ENCODE data around the gene FLOT2. TPM values are rescaled to one million over a fixed set of nuclear protein-coding genes. Genes with fewer than 3 reads are reported as not detected.

FLOT2 gene
- total and polyA plus RNA-seq, 10 of the 15 experiments (the other 5 are each of a cell fraction or from before 2014, with no cell fraction given) = 56.8 to 302 (median 149) TPM

DNA sequence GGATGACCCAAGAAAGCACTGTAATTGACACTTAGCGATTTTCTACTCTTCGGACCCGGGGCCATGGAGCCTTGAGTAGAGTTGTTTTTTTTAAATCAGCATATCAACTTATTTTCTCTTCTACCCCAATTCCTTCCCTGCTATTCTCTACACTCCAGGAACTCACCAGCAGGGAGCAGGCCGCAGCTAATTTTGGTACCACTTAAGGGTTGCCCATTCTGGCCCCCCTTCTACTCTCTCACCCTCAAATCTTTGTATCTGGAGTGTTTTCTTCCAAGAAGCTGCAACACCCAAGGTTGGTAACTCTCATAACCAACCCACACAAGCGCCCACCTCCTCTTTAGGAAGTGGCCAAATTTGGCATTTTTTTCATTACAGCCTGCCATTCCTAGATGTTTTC, 48.3 kb downstream of the FLOT2 start:
- SMC1A ChIA-PET (ENCODE audit: uncharacterized antibody, unreplicated experiment) = interaction anchor here (0.9 to 2.9 kb wide), 12 partner anchors 22 to 104 kb away, joined by 3 to 12 read pairs (median 4); no protein-coding TSS in a partner anchor
- CTCF ChIA-PET = interaction anchor here (0.5 to 3.7 kb wide), 31 partner anchors 9 to 123 kb away, joined by 3 to 57 read pairs (median 5); partner anchors contain the start of genes DHRS13, FLOT2, PHF12 and TLCD1
- RAD21 ChIA-PET (ENCODE audit: unreplicated experiment) = interaction anchor here (0.9 to 3.3 kb wide), 11 partner anchors 14 to 122 kb away, joined by 3 to 16 read pairs (median 4); partner anchors contain the start of genes FLOT2, PHF12 and TLCD1
- intact Hi-C loops (cut with micrococcal nuclease; ENCODE audit: unreplicated experiment) = no loop called here
- no peak overlapping the region for H2AFZ ChIP-seq (ENCODE audit: control insufficient read depth, low read depth, low read length)
- H3K9ac ChIP-seq (ENCODE audit: control insufficient read depth, insufficient read depth, low read length) = no peak overlapping the region
- H3K27me3 ChIP-seq (replicated peaks in 1 of 2; ENCODE audit: control insufficient read depth in 2 of 2, insufficient read depth in 2 of 2, low read length in 1 of 2) = no peaks in the 10 kb centered on the region
- H4K20me1 ChIP-seq (ENCODE audit: control insufficient read depth, insufficient read depth) = no peaks in the 10 kb centered on the region
- TF ChIP-seq SMAD1 (IDR thresholded peaks at IDR 0.05; ENCODE audit: low read depth, partially characterized antibody) (no peak), SMC3 (IDR thresholded peaks at IDR 0.05; ENCODE audit: borderline replicate concordance, low read length) (peak; percentile 44; the same call in 1 of the 2 replicates), TBL1XR1 (IDR thresholded peaks at IDR 0.05; ENCODE audit: low read depth, low read length) (no peak), STAT3 (IDR thresholded peaks at IDR 0.05; ENCODE audit: low read depth, low read length) (no peak), RAD21 (IDR thresholded peaks at IDR 0.05; ENCODE audit: insufficient read depth, low read depth, low read length) (peak; percentile 53)
- TF ChIP-seq, protein P1, sequence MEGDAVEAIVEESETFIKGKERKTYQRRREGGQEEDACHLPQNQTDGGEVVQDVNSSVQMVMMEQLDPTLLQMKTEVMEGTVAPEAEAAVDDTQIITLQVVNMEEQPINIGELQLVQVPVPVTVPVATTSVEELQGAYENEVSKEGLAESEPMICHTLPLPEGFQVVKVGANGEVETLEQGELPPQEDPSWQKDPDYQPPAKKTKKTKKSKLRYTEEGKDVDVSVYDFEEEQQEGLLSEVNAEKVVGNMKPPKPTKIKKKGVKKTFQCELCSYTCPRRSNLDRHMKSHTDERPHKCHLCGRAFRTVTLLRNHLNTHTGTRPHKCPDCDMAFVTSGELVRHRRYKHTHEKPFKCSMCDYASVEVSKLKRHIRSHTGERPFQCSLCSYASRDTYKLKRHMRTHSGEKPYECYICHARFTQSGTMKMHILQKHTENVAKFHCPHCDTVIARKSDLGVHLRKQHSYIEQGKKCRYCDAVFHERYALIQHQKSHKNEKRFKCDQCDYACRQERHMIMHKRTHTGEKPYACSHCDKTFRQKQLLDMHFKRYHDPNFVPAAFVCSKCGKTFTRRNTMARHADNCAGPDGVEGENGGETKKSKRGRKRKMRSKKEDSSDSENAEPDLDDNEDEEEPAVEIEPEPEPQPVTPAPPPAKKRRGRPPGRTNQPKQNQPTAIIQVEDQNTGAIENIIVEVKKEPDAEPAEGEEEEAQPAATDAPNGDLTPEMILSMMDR (IDR thresholded peaks at IDR 0.05 in 2 of 3, conservative IDR thresholded peaks at IDR 0.05 in 1 of 3; ENCODE audit: control insufficient read depth in 2 of 3, extremely low read depth in 1 of 3, insufficient read depth in 1 of 3, low read depth in 3 of 3, low read length in 3 of 3) = peak; percentile 7 to 57 (median 19); a peak in 3 of 6 replicates
- no TSS peak for BruUV-seq (replicated peaks)
- no peak overlapping the region for H3K4me2 ChIP-seq (ENCODE audit: control insufficient read depth, insufficient read depth)
- DNase-seq (ENCODE audit: low read depth, low spot score) = no peak
- H3K36me3 ChIP-seq (ENCODE audit: control insufficient read depth in 2 of 2, insufficient read depth in 2 of 2, low read length in 1 of 2) = no peaks in the 10 kb centered on the region
- H3K9me3 ChIP-seq (replicated peaks; ENCODE audit: control insufficient read depth, insufficient read depth, low read length) = no peaks in the 10 kb centered on the region
- H3K79me2 ChIP-seq (ENCODE audit: control insufficient read depth, insufficient read depth, low read length) = peaks cover under 1% of the 10 kb centered on the region
- peaks cover 3% of the 10 kb centered on the region for H3K4me1 ChIP-seq (ENCODE audit: control insufficient read depth, insufficient read depth, low read length)
- in situ Hi-C loops (cut with MboI) = no loop called here
- H3K4me3 ChIP-seq = no peak overlapping the region
- no peak overlapping the region for H3K27ac ChIP-seq (ENCODE audit: control insufficient read depth, insufficient read depth)
- FAIRE-seq = no peak
- peak; percentile 91 for ATAC-seq
- WGBS (ENCODE audit: insufficient coverage, insufficient replicate concordance, low lambda C conversion rate, missing lambda C conversion rate) = 16% methylated on average over 5 of the region's 5 CpGs
- POLR2A ChIA-PET = interaction anchor here (1.0 to 1.3 kb wide), 2 partner anchors 9 to 49 kb away, joined by 3 to 5 read pairs; no protein-coding TSS in a partner anchor

Measured in GM12878 (cell line).